H9 (cell line): ENCODE data around the gene RAD9B. TPM values are rescaled to one million over a fixed set of nuclear protein-coding genes. Genes with fewer than 3 reads are reported as not detected.

Source experiments
- DNase-seq: peaks from one replicate; pipeline ENCODE4 v3.0.0-alpha.2; 2017
- H2AFZ ChIP-seq: one replicate; pipeline ENCODE4 v1.6.1; 2013; ENCODE audit warnings: mild to moderate bottlenecking, low read length, control low read depth, moderate library complexity
- H2AK5ac ChIP-seq: 2 replicates; pipeline ENCODE4 v1.6.1; 2013; ENCODE audit warnings: low read length, control low read depth, mixed read lengths; ENCODE audit not compliant: insufficient read length
- H2BK120ac ChIP-seq: one replicate; pipeline ENCODE4 v1.6.1; 2013; ENCODE audit warnings: low read depth, mild to moderate bottlenecking, low read length, control low read depth, inconsistent platforms; ENCODE audit not compliant: poor library complexity, severe bottlenecking
- H2BK12ac ChIP-seq: 2 replicates; pipeline ENCODE4 v1.6.1; 2013; ENCODE audit warnings: low read length, control low read depth, mixed read lengths, low read depth; ENCODE audit not compliant: insufficient read length
- H2BK15ac ChIP-seq: 2 replicates; pipeline ENCODE4 v1.6.1; 2013; ENCODE audit warnings: low read depth, low read length, control low read depth
- H2BK20ac ChIP-seq: one replicate; pipeline ENCODE4 v1.6.1; 2013; ENCODE audit warnings: low read depth, mild to moderate bottlenecking, low read length, control low read depth, inconsistent platforms; ENCODE audit not compliant: poor library complexity, severe bottlenecking
- H2BK5ac ChIP-seq: 2 replicates; pipeline ENCODE4 v1.6.1; 2013; ENCODE audit warnings: low read length, control low read depth, mixed read lengths; ENCODE audit not compliant: insufficient read length
- H3K14ac ChIP-seq: 2 replicates; pipeline ENCODE4 v1.6.1; 2013; ENCODE audit warnings: low read length, control low read depth; ENCODE audit not compliant: insufficient read depth
- H3K18ac ChIP-seq: 2 replicates; pipeline ENCODE4 v1.6.1; 2013; ENCODE audit warnings: low read depth, mild to moderate bottlenecking, mixed read lengths, low read length, control low read depth; ENCODE audit not compliant: insufficient read length
- H3K23ac ChIP-seq: 2 replicates; pipeline ENCODE4 v1.6.1; 2013; ENCODE audit warnings: low read length, control low read depth, mixed read lengths, low read depth; ENCODE audit not compliant: insufficient read length
- H3K23me2 ChIP-seq: 2 replicates; pipeline ENCODE4 v1.6.1; 2013; ENCODE audit warnings: low read depth, mild to moderate bottlenecking, mixed read lengths, low read length, control low read depth; ENCODE audit not compliant: insufficient read length, poor library complexity, severe bottlenecking
- H3K27ac ChIP-seq: 2 replicates; pipeline ENCODE4 v1.5.1; 2013; ENCODE audit warnings: low read length, control low read depth, mixed read lengths, low read depth; ENCODE audit not compliant: insufficient read length
- H3K27me3 ChIP-seq: 2 replicates; pipeline ENCODE4 v1.6.1; 2013; ENCODE audit warnings: low read length, control low read depth, inconsistent platforms; ENCODE audit not compliant: insufficient read depth
- H3K4ac ChIP-seq: 2 replicates; pipeline ENCODE4 v1.6.1; 2013; ENCODE audit warnings: low read depth, mild to moderate bottlenecking, control low read depth, inconsistent platforms, low read length, moderate library complexity
- H3K4me1 ChIP-seq: 2 replicates; pipeline ENCODE4 v1.6.1; 2013; ENCODE audit warnings: low read length, control low read depth, inconsistent platforms; ENCODE audit not compliant: insufficient read depth
- H3K4me2 ChIP-seq: 2 replicates; pipeline ENCODE4 v1.6.1; 2013; ENCODE audit warnings: low read length, control low read depth, mixed read lengths; ENCODE audit not compliant: insufficient read length, insufficient read depth
- H3K56ac ChIP-seq: 2 replicates; pipeline ENCODE4 v1.6.1; 2013; ENCODE audit warnings: low read depth, mild to moderate bottlenecking, mixed read lengths, low read length, control low read depth; ENCODE audit not compliant: insufficient read length
- H3K79me1 ChIP-seq: 2 replicates; pipeline ENCODE4 v1.6.1; 2013; ENCODE audit warnings: low read depth, mild to moderate bottlenecking, moderate library complexity, low read length, control low read depth, inconsistent platforms; ENCODE audit not compliant: insufficient read depth, poor library complexity, severe bottlenecking
- H3K79me2 ChIP-seq: 2 replicates; pipeline ENCODE4 v1.6.1; 2013; ENCODE audit warnings: low read length, control low read depth, inconsistent platforms; ENCODE audit not compliant: insufficient read depth
- H3K9ac ChIP-seq: 2 replicates; pipeline ENCODE4 v1.6.1; 2013; ENCODE audit warnings: low read length, control low read depth, mixed read lengths; ENCODE audit not compliant: insufficient read length; ENCODE audit errors: extremely low read depth
- H3K9me3 ChIP-seq: one replicate; pipeline ENCODE4 v1.6.1; 2013; ENCODE audit warnings: low read depth, low read length, inconsistent platforms; ENCODE audit not compliant: control insufficient read depth
- H3T11ph ChIP-seq: one replicate; pipeline ENCODE4 v1.6.1; 2013; ENCODE audit warnings: mild to moderate bottlenecking, low read length, control low read depth, inconsistent platforms
- H4K20me1 ChIP-seq: one replicate; pipeline ENCODE4 v1.6.1; 2013; ENCODE audit not compliant: control insufficient read depth, insufficient read length, insufficient read depth
- H4K5ac ChIP-seq: 2 replicates; pipeline ENCODE4 v1.6.1; 2013; ENCODE audit warnings: low read depth, mild to moderate bottlenecking, mixed read lengths, low read length, control low read depth; ENCODE audit not compliant: insufficient read length
- H4K8ac ChIP-seq: replicated peaks from 2 replicates; pipeline ENCODE4 v1.6.1; 2013; ENCODE audit warnings: low read length, control low read depth, mixed read lengths, low read depth; ENCODE audit not compliant: insufficient read length
- H4K91ac ChIP-seq: 2 replicates; pipeline ENCODE4 v1.6.1; 2013; ENCODE audit warnings: low read depth, mild to moderate bottlenecking, moderate library complexity, mixed read lengths, low read length, control low read depth; ENCODE audit not compliant: insufficient read length
- H3K27ac Mint-ChIP-seq, 3 experiments: 2 replicates in 2 of 3; 3 replicates in 1 of 3; pipeline ENCODE4 v1.8.0; 2020 to 2021; ENCODE audit warnings: mixed read lengths in 3 of 3, mild to moderate bottlenecking in 1 of 3, moderate library complexity in 1 of 3
- H3K27me3 Mint-ChIP-seq: 2 replicates; pipeline ENCODE4 v1.8.0; 2021; ENCODE audit warnings: low read depth, mild to moderate bottlenecking, moderate library complexity, mixed read lengths
- H3K36me3 Mint-ChIP-seq, 3 experiments: 2 replicates in 2 of 3; 3 replicates in 1 of 3; pipeline ENCODE4 v1.8.0; 2020 to 2021; ENCODE audit warnings: low read depth in 3 of 3, mixed read lengths in 3 of 3; ENCODE audit not compliant: insufficient read depth in 1 of 3
- H3K4me1 Mint-ChIP-seq, 2 experiments: 2 replicates each; pipeline ENCODE4 v1.8.0; 2020; ENCODE audit warnings: mixed read lengths in 2 of 2
- H3K4me3 Mint-ChIP-seq, 2 experiments: 2 replicates in 1 of 2; 3 replicates in 1 of 2; pipeline ENCODE4 v1.8.0; 2020 to 2021; ENCODE audit warnings: mild to moderate bottlenecking in 2 of 2, mixed read lengths in 2 of 2, moderate library complexity in 1 of 2
- H3K9me3 Mint-ChIP-seq, 2 experiments: 2 replicates in 1 of 2; 3 replicates in 1 of 2; pipeline ENCODE4 v1.8.0; 2020; ENCODE audit warnings: mild to moderate bottlenecking in 2 of 2, mixed read lengths in 2 of 2, moderate library complexity in 1 of 2
- CTCF ChIP-seq: fragments of 200-600 bp; sonication (generic); conservative IDR thresholded peaks from 3 replicates; pipeline ENCODE4 v1.8.0; 2021; ENCODE audit warnings: antibody characterized with exemption, mild to moderate bottlenecking
- WGBS: extraction: QIAGEN DNeasy Blood & Tissue Kit; methylation state at CpG from one replicate; pipeline ENCODE4 v1.1.7; 2013; ENCODE audit warnings: missing lambda C conversion rate, low lambda C conversion rate, mixed read lengths; ENCODE audit not compliant: insufficient read length; ENCODE audit errors: extremely low coverage; 5-methylcytosine and 5-hydroxymethylcytosine counted together
- total RNA-seq: library from RNA; stranded (reverse); gene quantifications from 2 replicates; pipeline ENCODE4 v1.2.1, GENCODE V29; 2021

Gene RAD9B
- total RNA-seq, 1 experiment from 2014 or later, result not detected

GRCh38 chr12:110453569-110454296, 48.4 kb upstream of the RAD9B start:
- no peak overlapping the region for H2AK5ac ChIP-seq
- no peak overlapping the region for H3K4me2 ChIP-seq
- no peaks in the 10 kb centered on the region; a peak in 1 of 5 replicates for H3K9me3 Mint-ChIP-seq
- no peaks in the 10 kb centered on the region for H3K23me2 ChIP-seq
- no peak overlapping the region for H2BK20ac ChIP-seq
- H2BK120ac ChIP-seq, result no peak overlapping the region
- H3K9me3 ChIP-seq, result no peaks in the 10 kb centered on the region
- H3K4ac ChIP-seq, result no peak overlapping the region
- no peak overlapping the region for H3K9ac ChIP-seq
- H3K79me2 ChIP-seq, result peaks cover 3% of the 10 kb centered on the region; the same call in 1 of the 2 replicates
- H4K8ac ChIP-seq, result no peak overlapping the region
- DNase-seq, result no peak
- no peak overlapping the region for H3K23ac ChIP-seq
- no peak overlapping the region for H3T11ph ChIP-seq
- H3K56ac ChIP-seq, result no peak overlapping the region
- H3K4me1 Mint-ChIP-seq, result peaks cover 5 to 10% of the 10 kb centered on the region in 2 experiments
- no peak overlapping the region for H3K27ac Mint-ChIP-seq
- no peak overlapping the region for H3K18ac ChIP-seq
- no peak overlapping the region for H2AFZ ChIP-seq
- no CpG with 5 or more reads among the region's 4 CpGs for WGBS
- H3K79me1 ChIP-seq, result no peaks in the 10 kb centered on the region
- H3K27me3 ChIP-seq, result no peaks in the 10 kb centered on the region
- no peak overlapping the region for H3K4me3 Mint-ChIP-seq
- H4K20me1 ChIP-seq, result no peaks in the 10 kb centered on the region
- H3K36me3 Mint-ChIP-seq, result peaks cover 11 to 58% (median 32%) of the 10 kb centered on the region in 3 experiments; a peak in 6 of 7 replicates
- H3K14ac ChIP-seq, result no peak overlapping the region
- TF ChIP-seq CTCF, result no peak
- H2BK15ac ChIP-seq, result no peak overlapping the region
- no peak overlapping the region for H2BK12ac ChIP-seq
- no peak overlapping the region for H3K27ac ChIP-seq
- H3K4me1 ChIP-seq, result no peaks in the 10 kb centered on the region
- no peak overlapping the region for H4K5ac ChIP-seq
- no peaks in the 10 kb centered on the region for H3K27me3 Mint-ChIP-seq
- H2BK5ac ChIP-seq, result no peak overlapping the region
- no peak overlapping the region for H4K91ac ChIP-seq
